Ascending aorta (tissue), 2 donors: ENCODE results near the gene ADGRB2. TPM values are rescaled to one million over a fixed set of nuclear protein-coding genes. Genes with fewer than 3 reads are reported as not detected.
A peak's percentile ranks its signal among the peaks of the same experiment; 100 is the strongest.

Experiments used
- DNase-seq, 2 donors: peaks; one replicate each; pipeline ENCODE4 v3.0.0-alpha.2; 2019; ENCODE audit warnings: low spot score in 2 of 2
- H3K27ac ChIP-seq, 2 donors: fragments of 200-600 bp; sonication (generic); one replicate each; pipeline ENCODE4 v1.5.1; 2016 to 2017; ENCODE audit warnings: mild to moderate bottlenecking in 1 of 2
- H3K27me3 ChIP-seq: fragments of 200-600 bp; sonication (generic); one replicate; pipeline ENCODE4 v1.5.1; 2017
- H3K36me3 ChIP-seq, 2 donors: fragments of 200-600 bp; sonication (generic); one replicate each; pipeline ENCODE4 v1.5.1; 2016
- H3K4me1 ChIP-seq, 2 donors: fragments of 200-600 bp; sonication (generic); one replicate each; pipeline ENCODE4 v1.5.1; 2016 to 2017; ENCODE audit warnings: mild to moderate bottlenecking in 1 of 2
- H3K4me3 ChIP-seq, 2 donors: fragments of 200-600 bp; sonication (generic); one replicate each; pipeline ENCODE4 v1.5.1; 2016 to 2017; ENCODE audit warnings: mild to moderate bottlenecking in 1 of 2
- H3K9me3 ChIP-seq, 2 donors: fragments of 200-600 bp; sonication (generic); one replicate each; pipeline ENCODE4 v1.5.1; 2016
- CTCF ChIP-seq, 3 experiments: fragments of 200-600 bp in 2 of 3; fragments of 450-650 bp in 1 of 3; sonication (generic) in 2 of 3; IDR thresholded peaks; one replicate each; pipeline ENCODE4 v1.5.1; 2016 to 2019; ENCODE audit warnings: antibody characterized with exemption in 3 of 3, mild to moderate bottlenecking in 1 of 3, moderate library complexity in 1 of 3
- intact Hi-C: fragments of 100-400 bp; cut with DNase I; formaldehyde crosslinking; loops from one replicate; pipeline ENCODE4 v1.15.1; 2023
- total RNA-seq: library from RNA; depleted of rRNA; stranded (reverse); fragments of >200 nt; gene quantifications from one replicate; pipeline ENCODE4 v1.1.0, GENCODE V29; 2016

Gene ADGRB2
- total RNA-seq, 1 donor from 2014 or later = 1.9 TPM

GRCh38 chr1:31748365-31748764 is 15.8 kb downstream of the ADGRB2 start:
- Histone ChIP-seq H3K4me1 (peaks cover 2 to 6% of the 10 kb centered on the region in 2 donors), H3K27me3 (no peaks in the 10 kb centered on the region), H3K9me3 (no peaks in the 10 kb centered on the region), H3K27ac (no peak overlapping the region), H3K36me3 (no peaks in the 10 kb centered on the region), H3K4me3 (no peak overlapping the region)
- DNase-seq = no peak
- TF ChIP-seq CTCF (IDR thresholded peaks at IDR 0.05) = no peak
- intact Hi-C loops = loop anchor here (5.0 kb wide), 1 partner anchor 39 kb away; no protein-coding TSS in a partner anchor

- no peak overlapping the region for H3K27ac ChIP-seq
- intact Hi-C loops = loop anchor here (5.0 kb wide), 1 partner anchor 40 kb away; no protein-coding TSS in a partner anchor
- H3K4me3 ChIP-seq = no peak overlapping the region
- no peak for TF ChIP-seq CTCF (IDR thresholded peaks at IDR 0.05)
- H3K4me1 ChIP-seq = peaks cover 0 to 3% of the 10 kb centered on the region in 2 donors
- no peaks in the 10 kb centered on the region for H3K9me3 ChIP-seq
- no peaks in the 10 kb centered on the region for H3K36me3 ChIP-seq
- DNase-seq = no peak
- H3K27me3 ChIP-seq = no peaks in the 10 kb centered on the region
Measured at GRCh38 chr1:31747304-31747703, 16.8 kb downstream of the ADGRB2 start.

- no peak for TF ChIP-seq CTCF (IDR thresholded peaks at IDR 0.05)
- no peak for DNase-seq
- Histone ChIP-seq H3K27me3 (no peaks in the 10 kb centered on the region), H3K4me3 (no peak overlapping the region), H3K27ac (no peak overlapping the region), H3K4me1 (peaks cover 0 to 3% of the 10 kb centered on the region in 2 donors), H3K36me3 (no peaks in the 10 kb centered on the region), H3K9me3 (no peaks in the 10 kb centered on the region)
- intact Hi-C loops = loop anchor here (5.0 kb wide), 1 partner anchor 41 kb away; no protein-coding TSS in a partner anchor
Measured at GRCh38 chr1:31746687-31747086, 17.5 kb downstream of the ADGRB2 start.

- Histone ChIP-seq H3K27ac (no peak overlapping the region), H3K4me3 (no peak overlapping the region), H3K4me1 (peaks cover 0 to 3% of the 10 kb centered on the region in 2 donors), H3K36me3 (no peaks in the 10 kb centered on the region), H3K9me3 (no peaks in the 10 kb centered on the region), H3K27me3 (no peaks in the 10 kb centered on the region)
- DNase-seq = no peak
- TF ChIP-seq CTCF (IDR thresholded peaks at IDR 0.05) = no peak
- intact Hi-C loops = loop anchor here (1.0 to 5.0 kb wide), 2 partner anchors 41 to 82 kb away; no protein-coding TSS in a partner anchor
Measured at GRCh38 chr1:31745946-31746670, 18.0 kb downstream of the ADGRB2 start.

- H3K9me3 ChIP-seq = no peaks in the 10 kb centered on the region
- intact Hi-C loops = loop anchor here (1.0 to 5.0 kb wide), 2 partner anchors 42 to 81 kb away; no protein-coding TSS in a partner anchor
- H3K4me3 ChIP-seq = no peak overlapping the region
- peak in 1 of 2 donors; percentile 81 for DNase-seq
- peak; percentile 39 to 75 (median 66) for TF ChIP-seq CTCF (IDR thresholded peaks at IDR 0.05)
- H3K27me3 ChIP-seq = no peaks in the 10 kb centered on the region
- H3K27ac ChIP-seq = no peak overlapping the region
- no peaks in the 10 kb centered on the region for H3K36me3 ChIP-seq
- peaks cover 0 to 3% of the 10 kb centered on the region in 2 donors for H3K4me1 ChIP-seq
Measured at GRCh38 chr1:31745096-31745945, 18.8 kb downstream of the ADGRB2 start.
